ENCODE results near the gene PNPLA7.

GRCh38 chr9:137490532-137491186, 59.5 kb downstream of the PNPLA7 start:
- no peak for TF ChIP-seq POLR2A (IDR thresholded peaks at IDR 0.05)
- TF ChIP-seq CTCF (IDR thresholded peaks at IDR 0.05), result no peak
